ENCODE measurements around the gene RRAGC. TPM values are rescaled to one million over a fixed set of nuclear protein-coding genes. Genes with fewer than 3 reads are reported as not detected.

RRAGC gene
- total RNA-seq, 1 experiment from 2014 or later, result 11.4 TPM

GRCh38 chr1:38896169-38896568 is 36.6 kb upstream of the RRAGC start (continued):
- TF ChIP-seq HMGXB4 (CRISPR knock-in tag; IDR thresholded peaks at IDR 0.05) (no peak), HMGA2 (CRISPR knock-in tag; IDR thresholded peaks at IDR 0.05) (no peak)

- peaks cover 6% of the 10 kb centered on the region for H3K4me1 Mint-ChIP-seq
- H3K9me3 Mint-ChIP-seq, result no peaks in the 10 kb centered on the region
- no peaks in the 10 kb centered on the region for H3K36me3 Mint-ChIP-seq
- TF ChIP-seq ZNF281 (CRISPR knock-in tag; IDR thresholded peaks at IDR 0.05) (no peak), E2F5 (CRISPR knock-in tag; IDR thresholded peaks at IDR 0.05) (no peak), ZNF232 (CRISPR knock-in tag; IDR thresholded peaks at IDR 0.05) (no peak), ATF3 (CRISPR knock-in tag; conservative IDR thresholded peaks at IDR 0.05) (no peak), SMAD4 (CRISPR knock-in tag; IDR thresholded peaks at IDR 0.05) (no peak), NR3C1 (CRISPR knock-in tag; conservative IDR thresholded peaks at IDR 0.05; ENCODE audit: low read depth) (no peak), ATF6 (CRISPR knock-in tag; IDR thresholded peaks at IDR 0.05) (no peak), ZBTB43 (CRISPR knock-in tag; IDR thresholded peaks at IDR 0.05) (no peak), IRF1 (CRISPR knock-in tag; IDR thresholded peaks at IDR 0.05) (no peak), GRHL2 (CRISPR knock-in tag; IDR thresholded peaks at IDR 0.05; ENCODE audit: insufficient replicate concordance, severe bottlenecking) (no peak), SOX15 (CRISPR knock-in tag; IDR thresholded peaks at IDR 0.05) (no peak), FOXP4 (CRISPR knock-in tag; IDR thresholded peaks at IDR 0.05) (no peak), ZNF425 (CRISPR knock-in tag; conservative IDR thresholded peaks at IDR 0.05) (no peak), ATF2 (CRISPR knock-in tag; IDR thresholded peaks at IDR 0.05; ENCODE audit: borderline replicate concordance, low read depth) (no peak), ZNF219 (CRISPR knock-in tag; IDR thresholded peaks at IDR 0.05; ENCODE audit: borderline replicate concordance) (no peak)
- DNase-seq (ENCODE audit: low spot score) (no peak), ATAC-seq (no peak)
- POLR2A ChIA-PET, result interaction anchor here (1.1 kb wide), 1 partner anchor 114 kb away, joined by 5 read pairs; no protein-coding TSS in a partner anchor
- no peak overlapping the region for H3K4me3 Mint-ChIP-seq
- CTCF ChIA-PET, result interaction anchor here (1.2 to 2.4 kb wide), 4 partner anchors 13 to 133 kb away, joined by 3 to 13 read pairs (median 4); partner anchors contain the start of gene NDUFS5
- no peaks in the 10 kb centered on the region for H3K27me3 Mint-ChIP-seq (ENCODE audit: low read depth)
- no peak overlapping the region for H3K27ac Mint-ChIP-seq
Observed at GRCh38 chr1:38892976-38893375, 33.4 kb upstream of the RRAGC start.
